HG02885 (cell line): ENCODE results near the gene XXYLT1.
A peak's percentile ranks its signal among the peaks of the same experiment; 100 is the strongest.
"Not testable (repeated sequence)": the region's sequence is repeated elsewhere in the genome, so short reads cannot be mapped to it uniquely, and the experiment has no call there.

ENCODE experiments used
- ATAC-seq: cut with Tn5 transposase; IDR thresholded peaks from one replicate; pipeline ENCODE4 v1.9.1; 2021; ENCODE audit warnings: mild to moderate bottlenecking; ENCODE audit not compliant: unreplicated experiment, poor library complexity

The XXYLT1 gene

GRCh38 chr3:195103623-195104022, 167.3 kb downstream of the XXYLT1 start:
- no peak for ATAC-seq

- no peak for ATAC-seq
Measured at GRCh38 chr3:195102609-195103467, 168.1 kb downstream of the XXYLT1 start.

GRCh38 chr3:195101927-195102608, 168.9 kb downstream of the XXYLT1 start:
- no peak for ATAC-seq

GRCh38 chr3:195101001-195101583, 169.9 kb downstream of the XXYLT1 start:
- no peak for ATAC-seq

- ATAC-seq: no peak
Measured at GRCh38 chr3:195099951-195100785, 170.8 kb downstream of the XXYLT1 start.

GRCh38 chr3:195098741-195099525, 172.0 kb downstream of the XXYLT1 start:
- no peak for ATAC-seq

GRCh38 chr3:195097331-195098255, 173.4 kb downstream of the XXYLT1 start:
- no peak for ATAC-seq

- ATAC-seq: no peak
Measured at GRCh38 chr3:195096484-195097330, 174.3 kb downstream of the XXYLT1 start.

- ATAC-seq: no peak
Measured at GRCh38 chr3:195096053-195096452, 174.9 kb downstream of the XXYLT1 start.

GRCh38 chr3:195095704-195096036, 175.3 kb downstream of the XXYLT1 start:
- ATAC-seq: no peak

- ATAC-seq: peak; percentile 78
Measured at GRCh38 chr3:195095035-195095703, 175.8 kb downstream of the XXYLT1 start.

- no peak for ATAC-seq
Measured at GRCh38 chr3:195094191-195094921, 176.6 kb downstream of the XXYLT1 start.

- no peak for ATAC-seq
Measured at GRCh38 chr3:195093731-195094130, 177.2 kb downstream of the XXYLT1 start.

- ATAC-seq: not testable (repeated sequence)
Measured at GRCh38 chr3:195087840-195088601, 182.9 kb downstream of the XXYLT1 start.

- ATAC-seq: no peak
Measured at GRCh38 chr3:195087328-195087727, 183.6 kb downstream of the XXYLT1 start.

GRCh38 chr3:195086885-195087284, 184.1 kb downstream of the XXYLT1 start:
- ATAC-seq: no peak
